H9 (cell line): ENCODE data around the gene OR10H3. TPM values are rescaled to one million over a fixed set of nuclear protein-coding genes. Genes with fewer than 3 reads are reported as not detected.

ENCODE experiments used
- DNase-seq: peaks from one replicate; pipeline ENCODE4 v3.0.0-alpha.2; 2017
- H2AFZ ChIP-seq: one replicate; pipeline ENCODE4 v1.6.1; 2013; ENCODE audit warnings: mild to moderate bottlenecking, low read length, control low read depth, moderate library complexity
- H2AK5ac ChIP-seq: 2 replicates; pipeline ENCODE4 v1.6.1; 2013; ENCODE audit warnings: low read length, control low read depth, mixed read lengths; ENCODE audit not compliant: insufficient read length
- H2BK120ac ChIP-seq: one replicate; pipeline ENCODE4 v1.6.1; 2013; ENCODE audit warnings: low read depth, mild to moderate bottlenecking, low read length, control low read depth, inconsistent platforms; ENCODE audit not compliant: poor library complexity, severe bottlenecking
- H2BK12ac ChIP-seq: 2 replicates; pipeline ENCODE4 v1.6.1; 2013; ENCODE audit warnings: low read length, control low read depth, mixed read lengths, low read depth; ENCODE audit not compliant: insufficient read length
- H2BK15ac ChIP-seq: 2 replicates; pipeline ENCODE4 v1.6.1; 2013; ENCODE audit warnings: low read depth, low read length, control low read depth
- H2BK20ac ChIP-seq: one replicate; pipeline ENCODE4 v1.6.1; 2013; ENCODE audit warnings: low read depth, mild to moderate bottlenecking, low read length, control low read depth, inconsistent platforms; ENCODE audit not compliant: poor library complexity, severe bottlenecking
- H2BK5ac ChIP-seq: 2 replicates; pipeline ENCODE4 v1.6.1; 2013; ENCODE audit warnings: low read length, control low read depth, mixed read lengths; ENCODE audit not compliant: insufficient read length
- H3K14ac ChIP-seq: 2 replicates; pipeline ENCODE4 v1.6.1; 2013; ENCODE audit warnings: low read length, control low read depth; ENCODE audit not compliant: insufficient read depth
- H3K18ac ChIP-seq: 2 replicates; pipeline ENCODE4 v1.6.1; 2013; ENCODE audit warnings: low read depth, mild to moderate bottlenecking, mixed read lengths, low read length, control low read depth; ENCODE audit not compliant: insufficient read length
- H3K23ac ChIP-seq: 2 replicates; pipeline ENCODE4 v1.6.1; 2013; ENCODE audit warnings: low read length, control low read depth, mixed read lengths, low read depth; ENCODE audit not compliant: insufficient read length
- H3K23me2 ChIP-seq: 2 replicates; pipeline ENCODE4 v1.6.1; 2013; ENCODE audit warnings: low read depth, mild to moderate bottlenecking, mixed read lengths, low read length, control low read depth; ENCODE audit not compliant: insufficient read length, poor library complexity, severe bottlenecking
- H3K27ac ChIP-seq: 2 replicates; pipeline ENCODE4 v1.5.1; 2013; ENCODE audit warnings: low read length, control low read depth, mixed read lengths, low read depth; ENCODE audit not compliant: insufficient read length
- H3K27me3 ChIP-seq: 2 replicates; pipeline ENCODE4 v1.6.1; 2013; ENCODE audit warnings: low read length, control low read depth, inconsistent platforms; ENCODE audit not compliant: insufficient read depth
- H3K4ac ChIP-seq: 2 replicates; pipeline ENCODE4 v1.6.1; 2013; ENCODE audit warnings: low read depth, mild to moderate bottlenecking, control low read depth, inconsistent platforms, low read length, moderate library complexity
- H3K4me1 ChIP-seq: 2 replicates; pipeline ENCODE4 v1.6.1; 2013; ENCODE audit warnings: low read length, control low read depth, inconsistent platforms; ENCODE audit not compliant: insufficient read depth
- H3K4me2 ChIP-seq: 2 replicates; pipeline ENCODE4 v1.6.1; 2013; ENCODE audit warnings: low read length, control low read depth, mixed read lengths; ENCODE audit not compliant: insufficient read length, insufficient read depth
- H3K56ac ChIP-seq: 2 replicates; pipeline ENCODE4 v1.6.1; 2013; ENCODE audit warnings: low read depth, mild to moderate bottlenecking, mixed read lengths, low read length, control low read depth; ENCODE audit not compliant: insufficient read length
- H3K79me1 ChIP-seq: 2 replicates; pipeline ENCODE4 v1.6.1; 2013; ENCODE audit warnings: low read depth, mild to moderate bottlenecking, moderate library complexity, low read length, control low read depth, inconsistent platforms; ENCODE audit not compliant: insufficient read depth, poor library complexity, severe bottlenecking
- H3K79me2 ChIP-seq: 2 replicates; pipeline ENCODE4 v1.6.1; 2013; ENCODE audit warnings: low read length, control low read depth, inconsistent platforms; ENCODE audit not compliant: insufficient read depth
- H3K9ac ChIP-seq: 2 replicates; pipeline ENCODE4 v1.6.1; 2013; ENCODE audit warnings: low read length, control low read depth, mixed read lengths; ENCODE audit not compliant: insufficient read length; ENCODE audit errors: extremely low read depth
- H3K9me3 ChIP-seq: one replicate; pipeline ENCODE4 v1.6.1; 2013; ENCODE audit warnings: low read depth, low read length, inconsistent platforms; ENCODE audit not compliant: control insufficient read depth
- H3T11ph ChIP-seq: one replicate; pipeline ENCODE4 v1.6.1; 2013; ENCODE audit warnings: mild to moderate bottlenecking, low read length, control low read depth, inconsistent platforms
- H4K20me1 ChIP-seq: one replicate; pipeline ENCODE4 v1.6.1; 2013; ENCODE audit not compliant: control insufficient read depth, insufficient read length, insufficient read depth
- H4K5ac ChIP-seq: 2 replicates; pipeline ENCODE4 v1.6.1; 2013; ENCODE audit warnings: low read depth, mild to moderate bottlenecking, mixed read lengths, low read length, control low read depth; ENCODE audit not compliant: insufficient read length
- H4K8ac ChIP-seq: replicated peaks from 2 replicates; pipeline ENCODE4 v1.6.1; 2013; ENCODE audit warnings: low read length, control low read depth, mixed read lengths, low read depth; ENCODE audit not compliant: insufficient read length
- H4K91ac ChIP-seq: 2 replicates; pipeline ENCODE4 v1.6.1; 2013; ENCODE audit warnings: low read depth, mild to moderate bottlenecking, moderate library complexity, mixed read lengths, low read length, control low read depth; ENCODE audit not compliant: insufficient read length
- H3K27ac Mint-ChIP-seq, 3 experiments: 2 replicates in 2 of 3; 3 replicates in 1 of 3; pipeline ENCODE4 v1.8.0; 2020 to 2021; ENCODE audit warnings: mixed read lengths in 3 of 3, mild to moderate bottlenecking in 1 of 3, moderate library complexity in 1 of 3
- H3K27me3 Mint-ChIP-seq: 2 replicates; pipeline ENCODE4 v1.8.0; 2021; ENCODE audit warnings: low read depth, mild to moderate bottlenecking, moderate library complexity, mixed read lengths
- H3K36me3 Mint-ChIP-seq, 3 experiments: 2 replicates in 2 of 3; 3 replicates in 1 of 3; pipeline ENCODE4 v1.8.0; 2020 to 2021; ENCODE audit warnings: low read depth in 3 of 3, mixed read lengths in 3 of 3; ENCODE audit not compliant: insufficient read depth in 1 of 3
- H3K4me1 Mint-ChIP-seq, 2 experiments: 2 replicates each; pipeline ENCODE4 v1.8.0; 2020; ENCODE audit warnings: mixed read lengths in 2 of 2
- H3K4me3 Mint-ChIP-seq, 2 experiments: 2 replicates in 1 of 2; 3 replicates in 1 of 2; pipeline ENCODE4 v1.8.0; 2020 to 2021; ENCODE audit warnings: mild to moderate bottlenecking in 2 of 2, mixed read lengths in 2 of 2, moderate library complexity in 1 of 2
- H3K9me3 Mint-ChIP-seq, 2 experiments: 2 replicates in 1 of 2; 3 replicates in 1 of 2; pipeline ENCODE4 v1.8.0; 2020; ENCODE audit warnings: mild to moderate bottlenecking in 2 of 2, mixed read lengths in 2 of 2, moderate library complexity in 1 of 2
- WGBS: extraction: QIAGEN DNeasy Blood & Tissue Kit; methylation state at CpG from one replicate; pipeline ENCODE4 v1.1.7; 2013; ENCODE audit warnings: missing lambda C conversion rate, low lambda C conversion rate, mixed read lengths; ENCODE audit not compliant: insufficient read length; ENCODE audit errors: extremely low coverage; 5-methylcytosine and 5-hydroxymethylcytosine counted together
- total RNA-seq: library from RNA; stranded (reverse); gene quantifications from 2 replicates; pipeline ENCODE4 v1.2.1, GENCODE V29; 2021
- TF ChIP-seq, protein P1 (sequence below): fragments of 200-600 bp; sonication (generic); conservative IDR thresholded peaks from 3 replicates; pipeline ENCODE4 v1.8.0; 2021; ENCODE audit warnings: antibody characterized with exemption, mild to moderate bottlenecking

Gene OR10H3
- total RNA-seq, 1 experiment from 2014 or later, result not detected

DNA sequence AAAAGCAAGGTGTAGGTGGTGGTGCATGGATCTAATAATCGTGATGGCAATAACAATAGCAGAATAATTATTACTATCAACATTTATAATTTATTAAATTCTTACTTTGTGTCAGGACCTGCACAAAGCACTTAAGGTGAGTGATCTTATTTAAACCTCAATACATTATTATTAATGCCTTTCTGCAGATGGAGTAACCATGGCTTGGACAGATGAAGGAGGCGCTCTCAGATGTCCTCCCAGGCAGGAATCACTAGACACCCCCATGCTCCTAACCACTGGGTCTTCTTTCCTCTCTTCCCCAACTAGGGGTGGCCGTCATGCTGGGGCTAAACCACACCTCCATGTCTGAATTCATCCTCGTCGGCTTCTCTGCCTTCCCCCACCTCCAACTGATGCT, 10.1 kb upstream of the OR10H3 start, which contains the start of gene OR10H2:
OR10H2 (plus strand) TSS at position 301 of the 400 bp plus-strand sequence; CDS start at position 321, 20 bp downstream.
- no peaks in the 10 kb centered on the region for H3K4me1 ChIP-seq
- no peak within 1 kb of the TSS for H3K27ac ChIP-seq
- H3K9ac ChIP-seq, result no peak within 1 kb of the TSS
- peaks cover 88% of the 10 kb centered on the region for H3K9me3 ChIP-seq
- H3K23me2 ChIP-seq, result no peaks in the 10 kb centered on the region
- no peaks in the 10 kb centered on the region for H4K20me1 ChIP-seq
- no peak within 1 kb of the TSS for H3K4ac ChIP-seq
- H3K79me2 ChIP-seq, result no peaks in the 10 kb centered on the region
- no peak within 1 kb of the TSS for H2BK15ac ChIP-seq
- H4K8ac ChIP-seq, result no peak within 1 kb of the TSS
- no peaks in the 10 kb centered on the region for H3K4me1 Mint-ChIP-seq
- no peak within 1 kb of the TSS for H4K91ac ChIP-seq
- no peak within 1 kb of the TSS for H3T11ph ChIP-seq
- H3K4me2 ChIP-seq, result no peak within 1 kb of the TSS
- H3K27me3 Mint-ChIP-seq, result no peaks in the 10 kb centered on the region; the same call in none of the 2 replicates
- peaks cover 3 to 32% (median 8%) of the 10 kb centered on the region in 3 experiments; a peak in 6 of 7 replicates for H3K36me3 Mint-ChIP-seq
- no peak within 1 kb of the TSS for H3K27ac Mint-ChIP-seq
- H2BK12ac ChIP-seq, result no peak within 1 kb of the TSS
- no peak within 1 kb of the TSS for H4K5ac ChIP-seq
- H2AFZ ChIP-seq, result no peak within 1 kb of the TSS
- TF ChIP-seq, protein P1, sequence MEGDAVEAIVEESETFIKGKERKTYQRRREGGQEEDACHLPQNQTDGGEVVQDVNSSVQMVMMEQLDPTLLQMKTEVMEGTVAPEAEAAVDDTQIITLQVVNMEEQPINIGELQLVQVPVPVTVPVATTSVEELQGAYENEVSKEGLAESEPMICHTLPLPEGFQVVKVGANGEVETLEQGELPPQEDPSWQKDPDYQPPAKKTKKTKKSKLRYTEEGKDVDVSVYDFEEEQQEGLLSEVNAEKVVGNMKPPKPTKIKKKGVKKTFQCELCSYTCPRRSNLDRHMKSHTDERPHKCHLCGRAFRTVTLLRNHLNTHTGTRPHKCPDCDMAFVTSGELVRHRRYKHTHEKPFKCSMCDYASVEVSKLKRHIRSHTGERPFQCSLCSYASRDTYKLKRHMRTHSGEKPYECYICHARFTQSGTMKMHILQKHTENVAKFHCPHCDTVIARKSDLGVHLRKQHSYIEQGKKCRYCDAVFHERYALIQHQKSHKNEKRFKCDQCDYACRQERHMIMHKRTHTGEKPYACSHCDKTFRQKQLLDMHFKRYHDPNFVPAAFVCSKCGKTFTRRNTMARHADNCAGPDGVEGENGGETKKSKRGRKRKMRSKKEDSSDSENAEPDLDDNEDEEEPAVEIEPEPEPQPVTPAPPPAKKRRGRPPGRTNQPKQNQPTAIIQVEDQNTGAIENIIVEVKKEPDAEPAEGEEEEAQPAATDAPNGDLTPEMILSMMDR, result no peak
- no peak within 1 kb of the TSS for H3K56ac ChIP-seq
- no peak within 1 kb of the TSS for H2AK5ac ChIP-seq
- H3K23ac ChIP-seq, result no peak within 1 kb of the TSS
- DNase-seq, result no peak
- H3K14ac ChIP-seq, result no peak within 1 kb of the TSS
- H3K27me3 ChIP-seq, result no peaks in the 10 kb centered on the region
- no peak within 1 kb of the TSS for H2BK20ac ChIP-seq
- H3K79me1 ChIP-seq, result no peaks in the 10 kb centered on the region
- H2BK120ac ChIP-seq, result no peak within 1 kb of the TSS
- H3K4me3 Mint-ChIP-seq, result no peak within 1 kb of the TSS
- no peak within 1 kb of the TSS for H3K18ac ChIP-seq
- peaks cover 88 to 97% of the 10 kb centered on the region in 2 experiments for H3K9me3 Mint-ChIP-seq
- no peak within 1 kb of the TSS for H2BK5ac ChIP-seq
- no CpG with 5 or more reads among the region's 5 CpGs for WGBS
